Measurements from ENCODE around the gene ZDHHC16.

DNA sequence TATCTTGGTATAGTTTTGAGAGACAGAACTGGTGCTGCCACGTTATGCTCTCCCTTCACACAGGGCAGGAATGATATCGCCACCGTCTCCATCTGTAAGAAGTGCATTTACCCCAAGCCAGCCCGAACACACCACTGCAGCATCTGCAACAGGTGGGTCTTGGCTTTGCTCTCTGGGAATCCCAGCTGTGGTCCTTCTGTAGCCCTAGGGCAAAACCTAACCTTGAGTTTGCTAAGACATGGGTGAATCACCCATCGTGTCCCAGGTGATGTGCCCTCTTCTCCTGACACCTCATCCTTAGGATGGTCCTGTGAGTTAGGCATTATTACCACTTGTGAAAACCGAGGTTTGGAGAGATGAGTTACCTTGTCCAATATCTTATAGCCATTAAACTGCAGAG, 6.4 kb downstream of the ZDHHC16 start:
- TF ChIP-seq, protein P1, sequence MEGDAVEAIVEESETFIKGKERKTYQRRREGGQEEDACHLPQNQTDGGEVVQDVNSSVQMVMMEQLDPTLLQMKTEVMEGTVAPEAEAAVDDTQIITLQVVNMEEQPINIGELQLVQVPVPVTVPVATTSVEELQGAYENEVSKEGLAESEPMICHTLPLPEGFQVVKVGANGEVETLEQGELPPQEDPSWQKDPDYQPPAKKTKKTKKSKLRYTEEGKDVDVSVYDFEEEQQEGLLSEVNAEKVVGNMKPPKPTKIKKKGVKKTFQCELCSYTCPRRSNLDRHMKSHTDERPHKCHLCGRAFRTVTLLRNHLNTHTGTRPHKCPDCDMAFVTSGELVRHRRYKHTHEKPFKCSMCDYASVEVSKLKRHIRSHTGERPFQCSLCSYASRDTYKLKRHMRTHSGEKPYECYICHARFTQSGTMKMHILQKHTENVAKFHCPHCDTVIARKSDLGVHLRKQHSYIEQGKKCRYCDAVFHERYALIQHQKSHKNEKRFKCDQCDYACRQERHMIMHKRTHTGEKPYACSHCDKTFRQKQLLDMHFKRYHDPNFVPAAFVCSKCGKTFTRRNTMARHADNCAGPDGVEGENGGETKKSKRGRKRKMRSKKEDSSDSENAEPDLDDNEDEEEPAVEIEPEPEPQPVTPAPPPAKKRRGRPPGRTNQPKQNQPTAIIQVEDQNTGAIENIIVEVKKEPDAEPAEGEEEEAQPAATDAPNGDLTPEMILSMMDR (IDR thresholded peaks at IDR 0.05), result no peak
- TF ChIP-seq EP300 (IDR thresholded peaks at IDR 0.05), result no peak
- TF ChIP-seq POLR2A (IDR thresholded peaks at IDR 0.05), result no peak

Measured in upper lobe of left lung (tissue), 4 donors.